Stimulated activated CD8-positive, alpha-beta memory T cell treated with anti-CD3 and anti-CD28 coated beads, Interleukin-15, amount 100 ng/mL, for 24 hours (primary cell): ENCODE results near the gene DTYMK.

Experiments
- DNase-seq: peaks from one replicate; pipeline ENCODE4 v3.0.0-alpha.2; 2020; ENCODE audit warnings: low read depth

Gene DTYMK

DNA sequence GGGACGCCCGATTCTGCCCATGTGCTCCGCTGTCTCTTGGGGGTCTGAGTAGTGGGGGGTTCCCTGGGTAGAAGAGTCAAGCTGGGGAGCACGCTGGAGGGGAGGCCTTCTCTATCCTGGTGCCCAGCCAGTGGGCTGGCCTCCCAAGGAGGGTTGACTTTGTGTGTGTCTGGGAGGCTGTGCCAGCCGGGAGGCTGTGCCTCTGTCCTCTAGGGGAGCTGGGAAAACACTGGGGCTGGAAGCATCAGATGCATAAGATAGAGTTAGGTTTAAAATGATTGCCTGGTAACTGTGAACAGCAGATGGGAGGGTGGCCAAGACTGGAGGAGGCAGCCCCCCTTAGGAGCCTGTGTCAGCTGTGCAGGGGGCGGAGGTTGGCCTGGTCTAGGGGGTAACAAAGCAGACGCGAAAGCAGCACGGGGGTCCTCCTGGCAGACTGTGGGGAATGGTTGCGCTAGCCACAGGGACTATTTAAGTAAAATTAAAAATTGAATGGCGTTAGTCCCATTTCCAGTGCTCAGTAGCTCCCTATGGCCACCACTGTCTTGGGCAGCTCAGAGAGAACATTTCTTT, 16.5 kb upstream of the DTYMK start:
- DNase-seq = no peak

DNA sequence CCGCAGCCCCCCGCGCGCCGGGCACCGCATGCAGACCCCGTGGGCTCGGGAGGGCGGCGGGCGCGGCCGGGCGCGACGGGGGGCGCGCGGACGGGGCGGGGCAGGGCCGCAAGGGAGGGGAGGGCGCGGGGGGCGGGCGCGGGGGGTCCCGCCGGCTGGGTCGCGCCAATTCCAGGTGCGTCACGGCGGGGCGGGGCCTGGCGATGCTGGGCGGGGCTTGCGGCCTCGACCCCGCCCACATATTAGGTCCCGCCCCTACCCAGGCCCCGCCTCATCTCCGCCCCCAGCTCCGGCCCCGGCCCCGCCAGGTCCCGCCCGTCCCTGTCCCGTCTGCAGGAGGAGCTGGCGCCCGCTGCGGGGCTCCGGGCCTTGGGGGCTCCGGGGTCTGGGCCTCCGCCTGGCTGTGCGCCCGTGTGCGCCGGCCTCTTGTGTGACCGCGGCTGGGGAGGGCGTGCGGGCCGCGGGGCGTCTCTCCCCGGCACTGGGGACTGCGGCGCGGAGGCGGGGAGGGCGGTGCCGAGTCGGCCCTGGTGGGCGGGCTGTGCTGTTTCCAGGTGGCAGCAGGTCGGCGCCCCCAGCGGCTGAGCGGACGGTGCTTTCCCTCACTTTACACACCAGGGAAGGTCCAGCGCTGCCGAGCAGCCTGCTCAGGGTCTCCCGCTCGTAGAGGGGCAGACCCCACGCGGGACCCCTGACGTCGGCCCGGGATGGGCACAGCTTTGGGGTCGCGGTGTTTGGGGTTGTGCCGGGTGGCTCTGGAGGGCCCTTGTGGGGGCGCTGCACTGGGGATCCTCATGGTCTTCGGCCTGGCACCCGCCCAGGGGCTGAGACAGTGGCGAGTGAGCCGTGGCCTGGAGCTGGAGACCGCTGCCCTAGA, 15.8 kb upstream of the DTYMK start:
- DNase-seq = peak; percentile 90

DNA sequence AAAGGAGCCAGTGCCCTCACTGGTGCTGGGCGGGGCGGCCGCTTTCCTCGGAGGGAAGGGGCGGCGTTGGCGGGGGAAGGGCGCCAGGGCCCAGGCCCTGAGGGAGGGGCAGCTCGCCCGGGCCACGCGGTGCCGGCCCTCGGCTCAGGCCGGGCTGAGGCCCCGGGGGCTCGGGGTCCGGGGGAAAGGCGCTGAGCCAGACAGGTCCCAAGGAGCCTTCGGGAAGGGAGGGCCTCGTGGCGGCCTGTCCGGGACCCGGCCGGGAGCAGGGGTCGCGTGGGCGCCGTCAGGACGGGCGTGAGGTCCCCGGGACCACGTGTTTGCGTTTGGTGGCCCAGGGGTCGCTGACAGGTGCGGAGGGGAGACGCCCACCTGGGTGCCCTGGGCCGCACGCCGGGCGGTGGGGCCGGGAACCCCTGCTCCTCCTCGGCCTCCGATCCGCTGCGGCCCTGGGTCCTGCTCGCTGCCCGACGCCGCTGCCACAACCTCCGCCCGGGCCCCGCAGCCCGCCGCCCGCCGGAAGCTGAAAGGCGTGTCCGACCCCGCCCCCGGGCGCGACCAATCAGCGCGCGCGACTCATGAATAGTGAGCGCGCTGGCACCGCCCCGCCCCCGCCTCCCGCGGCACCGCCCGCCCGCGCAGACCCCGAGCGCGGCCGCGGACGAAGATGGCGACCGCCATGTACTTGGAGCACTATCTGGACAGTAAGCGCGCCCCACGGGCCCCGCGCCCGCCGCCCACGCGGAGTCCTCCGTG, 15.0 kb upstream of the DTYMK start, which contains the start of gene ING5:
Gene ING5 (plus strand): TSS at position 641 of the 756 bp plus-strand sequence. CDS start 27 bp downstream, at position 668.
- DNase-seq = peak; percentile 97

DNA sequence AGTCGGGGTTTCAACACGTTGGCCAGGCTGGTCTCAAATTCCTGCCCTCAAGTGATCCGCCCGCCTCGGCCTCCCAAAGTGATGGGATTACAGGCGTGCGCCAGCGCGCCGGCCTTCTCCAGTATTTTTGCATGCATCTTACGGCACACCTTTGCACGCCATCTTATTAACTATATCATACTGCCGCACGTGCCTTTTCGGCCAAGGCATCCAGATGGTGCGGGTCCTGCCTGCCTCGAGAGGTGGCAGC, 14.5 kb upstream of the DTYMK start:
- no peak for DNase-seq

DNA sequence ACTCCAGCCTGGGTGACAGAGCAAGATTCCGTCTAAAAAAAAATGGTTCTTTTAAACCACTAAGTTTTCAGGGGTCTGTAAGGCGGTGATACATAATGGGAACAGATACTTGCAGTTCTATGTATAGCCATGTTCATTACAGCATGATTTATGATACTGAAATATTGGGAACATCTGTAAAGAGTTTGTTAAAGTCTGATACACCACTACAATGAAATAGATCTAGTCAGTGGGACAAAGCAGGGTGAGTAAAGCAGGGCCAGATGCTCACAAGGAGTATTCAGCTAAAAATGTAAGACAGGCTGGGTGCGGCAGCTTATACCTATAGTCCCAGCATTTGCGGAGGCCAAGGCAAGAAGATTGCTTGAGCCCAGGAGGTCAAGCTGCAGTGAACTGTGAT, 9.0 kb upstream of the DTYMK start:
- no peak for DNase-seq

DNA sequence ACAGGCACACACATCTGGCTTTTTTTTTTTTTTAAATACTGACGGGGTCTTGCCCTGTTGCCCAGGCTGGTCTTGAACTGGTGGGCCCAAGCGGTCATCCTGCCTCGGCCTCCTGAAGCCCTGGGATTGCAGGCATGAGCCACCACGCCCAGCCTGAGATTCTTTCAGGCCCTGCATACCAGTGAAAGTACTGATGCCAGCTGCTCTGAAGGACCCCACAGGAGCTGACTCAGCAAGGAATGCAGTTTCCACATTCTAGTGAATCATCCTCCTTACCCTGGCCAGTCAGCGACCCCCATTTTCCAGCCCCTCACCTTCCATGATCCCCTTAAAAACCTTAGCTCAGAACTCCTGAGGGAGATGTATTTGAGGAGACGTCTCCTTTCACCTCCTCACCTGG, 5.8 kb upstream of the DTYMK start:
- DNase-seq = no peak

DNA sequence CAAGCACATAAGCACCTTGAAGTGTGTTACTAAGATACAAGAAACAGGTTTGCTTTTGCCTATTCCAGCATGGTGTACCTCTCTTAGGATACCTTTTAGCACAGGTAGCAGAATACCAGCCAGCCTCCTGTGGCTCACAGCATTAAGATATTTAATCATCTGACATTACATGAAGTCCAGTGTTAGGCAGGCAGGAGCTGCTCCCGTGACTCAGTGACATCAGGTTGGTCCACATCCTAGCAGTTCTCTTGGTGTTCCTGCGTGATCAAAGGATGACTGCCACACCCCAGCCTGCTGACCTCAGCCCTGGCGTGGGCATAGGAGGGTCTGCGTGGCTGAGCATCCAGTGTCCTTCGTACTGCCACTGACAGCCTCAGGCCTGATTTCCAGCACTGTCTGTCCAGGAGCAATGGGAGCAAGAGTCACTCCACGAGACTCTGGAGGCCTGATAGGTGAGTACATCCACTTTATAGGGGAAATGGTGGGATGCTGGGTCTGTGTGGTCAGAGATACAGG, 3.6 kb upstream of the DTYMK start:
- DNase-seq = no peak

DNA sequence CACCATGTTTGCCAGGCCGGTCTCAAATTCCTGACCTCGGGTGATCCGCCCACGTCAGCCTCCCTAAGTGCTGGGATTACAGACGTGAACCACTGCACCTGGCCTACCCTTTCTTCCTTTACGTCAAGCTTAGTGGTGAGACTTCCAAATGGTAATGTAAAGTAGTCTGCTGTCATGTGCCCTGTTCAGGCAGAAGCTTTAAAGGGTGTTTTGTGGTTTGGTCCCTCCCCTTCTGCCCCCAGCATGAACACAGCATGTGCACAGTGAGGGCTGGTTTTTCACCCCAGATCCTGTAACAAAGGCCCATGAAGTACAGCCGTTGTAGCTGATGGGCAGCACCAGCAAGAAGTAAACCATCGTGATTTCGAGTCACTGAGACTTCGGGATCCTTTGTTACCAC, 2.7 kb upstream of the DTYMK start:
- DNase-seq = no peak

DNA sequence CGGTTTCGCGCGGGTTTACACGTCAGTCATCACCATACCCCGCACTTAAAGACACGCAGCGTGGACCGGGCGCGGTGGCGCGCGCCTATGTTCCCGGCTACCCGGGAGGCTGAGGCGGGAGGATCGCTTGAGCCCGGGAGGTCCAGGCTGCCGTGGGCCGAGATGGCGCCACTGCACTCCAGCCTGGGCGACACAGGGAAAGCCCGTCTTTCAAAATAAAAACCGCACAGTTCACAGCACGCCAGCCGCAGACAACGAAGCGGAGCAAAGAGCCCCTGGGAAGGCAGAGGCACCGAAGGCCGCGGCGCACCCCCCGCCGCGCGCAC, 328 bp downstream of the DTYMK start:
- no peak for DNase-seq

DNA sequence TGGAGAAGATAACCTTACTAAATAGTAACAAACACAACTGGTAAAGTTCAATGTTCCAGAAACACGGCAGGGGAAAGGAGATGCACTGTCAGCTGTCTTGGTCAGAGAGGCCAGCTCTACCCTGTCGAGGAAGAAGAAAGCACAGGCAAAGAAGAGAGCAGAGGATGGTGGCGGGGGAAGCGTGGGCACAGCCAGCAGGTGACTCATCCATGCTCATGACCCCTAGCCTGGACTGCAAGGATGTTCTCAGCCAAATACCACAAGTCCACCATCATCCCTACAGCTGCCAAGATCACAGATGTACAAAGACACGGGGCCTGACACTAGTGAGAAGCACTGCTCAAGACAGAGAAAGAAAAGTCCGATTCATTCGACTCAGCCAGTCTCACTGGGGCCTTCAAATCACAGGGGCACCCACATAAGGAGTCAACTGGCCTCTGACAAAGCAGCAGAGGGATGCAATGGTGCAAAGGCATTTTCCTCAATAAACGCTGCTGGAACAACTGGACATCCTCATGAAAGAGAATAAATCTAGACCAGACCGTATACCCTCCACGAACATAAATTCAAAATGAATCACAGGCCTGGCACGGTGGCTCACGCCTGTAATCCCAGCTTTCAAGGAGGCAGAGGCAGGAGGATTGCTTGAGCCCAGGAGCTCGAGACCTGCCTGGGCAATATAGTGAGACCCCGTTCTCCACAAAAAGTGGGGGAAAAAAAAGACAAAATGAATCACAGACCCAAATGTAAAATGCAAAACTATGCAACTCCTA, 5.6 kb downstream of the DTYMK start:
- no peak for DNase-seq

DNA sequence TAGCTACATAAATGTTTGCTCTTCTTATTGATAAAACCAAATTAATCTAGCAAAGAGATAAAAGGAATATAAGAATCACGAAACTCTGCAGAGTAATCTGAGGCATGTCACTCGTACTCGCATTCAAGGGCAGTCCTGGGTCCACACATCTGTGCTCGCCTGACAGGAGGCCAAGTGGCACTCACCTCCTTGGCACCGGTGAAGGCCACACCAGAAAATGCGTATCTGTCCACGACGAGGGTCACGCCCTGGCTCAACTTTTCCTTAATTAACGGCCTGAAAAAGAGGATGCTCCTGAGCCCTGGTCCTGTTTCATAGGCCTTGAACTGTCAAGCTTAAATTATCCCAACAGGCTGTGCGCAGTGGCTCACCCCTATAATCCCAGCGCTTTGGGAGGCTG, 6.6 kb downstream of the DTYMK start:
- no peak for DNase-seq

DNA sequence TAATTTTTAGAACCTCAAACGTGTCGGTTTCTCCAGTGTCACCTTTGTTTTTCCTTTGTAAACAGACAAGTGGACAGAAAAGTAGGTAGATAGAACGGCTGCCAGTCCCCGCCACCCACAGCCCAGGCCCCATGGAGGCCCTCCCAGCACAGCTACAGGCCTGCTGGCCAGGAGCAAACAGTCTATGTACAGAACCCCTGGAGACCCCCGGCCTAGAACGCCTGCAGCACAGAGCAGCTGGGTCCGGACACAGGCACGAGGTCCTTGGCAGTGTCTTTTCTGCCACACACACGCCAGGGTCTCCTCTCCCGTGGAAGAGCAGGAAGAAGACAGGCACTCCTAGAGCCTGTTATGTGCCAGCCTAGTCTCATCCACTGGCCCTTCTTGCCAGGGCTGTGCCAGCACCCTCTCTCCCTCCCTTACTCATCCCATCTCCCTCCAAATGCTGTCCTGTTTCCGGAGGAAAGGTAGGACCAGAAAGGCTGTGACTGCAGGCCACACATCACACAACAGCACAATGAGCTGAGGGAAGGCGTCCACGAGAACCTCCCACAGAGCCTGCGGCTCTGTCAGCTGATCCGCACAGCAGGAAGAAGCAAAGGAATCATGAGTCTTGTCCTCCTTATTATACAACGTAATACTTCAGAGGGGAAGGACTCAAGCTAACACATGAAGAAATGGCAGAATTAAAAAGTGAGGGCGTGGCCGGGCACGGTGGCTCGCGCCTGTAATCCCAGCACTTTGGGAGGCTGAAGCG, 7.7 kb downstream of the DTYMK start:
- DNase-seq = no peak

DNA sequence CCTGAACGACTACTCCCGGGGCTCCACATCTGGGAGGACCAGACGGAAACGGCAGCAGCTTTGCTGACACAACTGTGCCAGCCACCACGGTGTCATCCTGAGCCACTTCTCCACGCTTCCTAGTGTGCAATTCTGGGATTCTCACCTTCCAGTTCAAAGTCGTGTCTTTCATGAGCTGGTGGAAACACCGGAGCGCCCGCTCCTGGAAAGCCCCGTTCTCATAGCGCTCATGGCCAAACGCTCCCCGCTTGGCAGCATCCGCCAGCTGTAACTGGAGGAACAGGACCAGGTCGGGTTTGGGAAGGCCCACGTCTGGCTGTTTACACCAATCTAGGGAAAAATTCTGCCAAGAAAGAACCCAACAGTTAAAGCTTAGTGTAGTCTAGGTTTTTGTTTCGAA, 8.3 kb downstream of the DTYMK start:
- no peak for DNase-seq

DNA sequence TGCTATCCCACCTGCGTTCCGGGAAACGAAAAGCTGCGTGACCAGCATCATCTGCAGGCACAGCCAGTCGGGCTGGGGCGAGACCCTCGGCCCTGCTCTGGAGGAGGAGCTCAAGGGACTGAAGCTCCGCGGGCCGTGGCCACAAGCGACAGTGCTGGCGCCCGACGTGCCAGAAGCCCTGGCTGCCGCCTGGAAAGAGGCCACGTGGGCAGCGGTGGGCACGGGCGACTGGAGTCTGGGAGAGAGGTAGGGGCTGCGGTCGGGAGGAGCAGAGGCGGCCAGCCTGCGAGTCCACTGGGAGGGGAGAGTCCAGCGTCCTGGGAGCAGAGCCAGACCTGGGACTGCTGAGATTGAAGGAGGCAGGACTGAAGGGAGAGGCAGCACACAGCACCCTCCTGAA, 9.2 kb downstream of the DTYMK start:
- no peak for DNase-seq

DNA sequence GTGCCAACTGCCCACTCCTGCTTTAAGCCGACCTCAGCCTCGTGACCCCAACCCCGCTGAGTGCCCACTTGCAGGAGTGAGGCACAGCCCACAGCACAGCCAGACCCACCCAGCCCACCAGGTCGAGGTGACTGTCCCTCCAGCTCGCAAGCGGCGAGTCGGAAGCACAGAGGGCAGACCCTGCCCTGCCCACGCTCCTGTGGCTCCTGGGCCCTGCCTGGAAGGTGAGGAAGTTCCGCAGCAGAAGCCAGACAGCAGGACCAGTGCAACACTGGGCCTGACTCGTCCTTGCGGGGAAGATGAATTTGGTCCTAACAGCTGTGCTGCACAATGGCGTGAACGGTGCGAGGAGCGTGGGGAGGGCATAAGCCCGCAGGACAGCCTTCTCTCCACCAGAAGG, 9.9 kb downstream of the DTYMK start:
- no peak for DNase-seq

DNA sequence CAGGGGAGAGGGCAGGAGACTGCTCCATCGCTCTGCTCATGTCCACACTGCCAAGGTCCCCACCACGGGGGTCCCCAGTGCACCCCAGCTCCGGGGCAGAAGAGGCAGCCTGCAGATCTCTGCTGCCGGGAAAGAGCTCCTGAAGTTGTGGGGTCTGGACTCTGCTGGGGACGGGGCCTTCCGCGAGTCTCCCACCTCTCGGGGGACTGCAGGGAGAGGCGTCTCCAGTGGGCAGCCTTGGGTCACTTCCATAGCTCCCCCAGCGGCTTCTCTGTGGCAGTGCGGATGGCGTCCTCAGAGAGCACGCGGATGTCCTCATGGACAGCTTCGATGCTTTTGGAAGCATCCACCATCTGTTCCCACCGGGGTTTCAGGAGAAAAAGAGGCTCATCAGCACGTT, 10.7 kb downstream of the DTYMK start:
- DNase-seq = no peak

DNA sequence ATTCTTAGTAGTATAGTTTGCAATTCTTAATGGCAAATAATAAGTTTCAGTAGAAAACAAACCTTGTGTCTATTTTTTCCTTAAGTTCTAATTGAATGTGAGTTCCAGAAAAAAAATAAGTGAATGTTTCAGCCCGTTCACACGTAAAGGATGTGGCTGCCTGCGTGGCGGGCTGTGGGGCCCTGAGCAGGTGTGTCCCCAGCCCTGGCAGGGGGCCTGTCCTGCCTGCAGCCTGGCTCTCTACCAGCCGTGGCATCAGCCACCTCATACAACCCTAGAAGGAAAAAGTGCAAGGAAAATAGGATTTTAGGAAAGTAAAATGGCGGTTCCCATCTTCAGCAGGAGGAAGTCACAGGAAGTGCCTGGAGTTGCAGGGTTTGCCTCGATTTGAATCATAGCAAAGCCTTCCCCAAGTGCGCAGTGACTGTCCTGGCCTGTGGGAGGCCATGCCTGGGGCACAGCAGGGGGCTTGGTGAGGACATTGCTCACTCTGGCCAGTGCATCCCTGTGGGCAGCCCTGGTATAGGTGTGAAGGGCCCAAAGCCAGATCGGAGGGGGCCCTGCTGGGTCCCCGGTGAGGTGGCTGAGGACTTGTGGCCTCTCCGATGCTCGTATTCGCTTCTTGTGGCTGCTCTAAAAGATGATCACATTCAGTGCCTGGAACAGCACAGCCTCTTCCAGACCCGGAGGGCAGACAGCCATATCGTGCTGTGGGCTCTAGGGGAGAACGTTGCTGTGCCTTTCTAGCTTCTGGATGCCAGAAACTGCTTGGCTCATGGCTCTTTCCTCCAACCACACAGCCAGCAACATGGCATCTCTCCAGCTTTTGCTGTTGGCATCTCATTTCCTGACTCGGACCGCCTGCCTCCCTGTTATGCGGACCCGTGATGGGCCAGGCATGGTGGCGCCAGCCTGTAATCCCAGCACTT, 12.6 kb downstream of the DTYMK start:
- DNase-seq = no peak

DNA sequence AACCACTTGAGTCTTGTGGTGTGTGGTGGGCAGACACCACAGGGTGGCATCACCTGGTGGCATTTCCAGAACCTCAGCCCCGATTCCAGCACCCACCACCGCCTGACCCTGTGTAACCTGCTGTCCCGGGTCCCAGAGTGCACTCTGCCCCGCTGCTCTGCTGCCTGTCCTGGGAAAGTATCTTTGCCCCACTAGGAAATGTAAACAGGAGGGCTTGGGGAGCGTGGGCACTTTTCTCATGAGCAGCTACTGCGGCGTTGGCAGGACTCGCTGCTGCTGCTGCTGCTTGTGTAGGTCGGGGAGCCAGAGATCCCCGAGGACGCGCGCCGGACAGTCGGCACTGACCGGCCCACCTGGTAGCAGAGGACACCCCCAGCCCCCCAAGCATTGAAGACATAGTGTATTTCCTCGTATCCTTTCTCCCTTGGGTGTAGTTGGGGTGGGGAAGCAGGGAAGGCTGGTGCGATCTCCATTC, 13.4 kb downstream of the DTYMK start:
- no peak for DNase-seq

DNA sequence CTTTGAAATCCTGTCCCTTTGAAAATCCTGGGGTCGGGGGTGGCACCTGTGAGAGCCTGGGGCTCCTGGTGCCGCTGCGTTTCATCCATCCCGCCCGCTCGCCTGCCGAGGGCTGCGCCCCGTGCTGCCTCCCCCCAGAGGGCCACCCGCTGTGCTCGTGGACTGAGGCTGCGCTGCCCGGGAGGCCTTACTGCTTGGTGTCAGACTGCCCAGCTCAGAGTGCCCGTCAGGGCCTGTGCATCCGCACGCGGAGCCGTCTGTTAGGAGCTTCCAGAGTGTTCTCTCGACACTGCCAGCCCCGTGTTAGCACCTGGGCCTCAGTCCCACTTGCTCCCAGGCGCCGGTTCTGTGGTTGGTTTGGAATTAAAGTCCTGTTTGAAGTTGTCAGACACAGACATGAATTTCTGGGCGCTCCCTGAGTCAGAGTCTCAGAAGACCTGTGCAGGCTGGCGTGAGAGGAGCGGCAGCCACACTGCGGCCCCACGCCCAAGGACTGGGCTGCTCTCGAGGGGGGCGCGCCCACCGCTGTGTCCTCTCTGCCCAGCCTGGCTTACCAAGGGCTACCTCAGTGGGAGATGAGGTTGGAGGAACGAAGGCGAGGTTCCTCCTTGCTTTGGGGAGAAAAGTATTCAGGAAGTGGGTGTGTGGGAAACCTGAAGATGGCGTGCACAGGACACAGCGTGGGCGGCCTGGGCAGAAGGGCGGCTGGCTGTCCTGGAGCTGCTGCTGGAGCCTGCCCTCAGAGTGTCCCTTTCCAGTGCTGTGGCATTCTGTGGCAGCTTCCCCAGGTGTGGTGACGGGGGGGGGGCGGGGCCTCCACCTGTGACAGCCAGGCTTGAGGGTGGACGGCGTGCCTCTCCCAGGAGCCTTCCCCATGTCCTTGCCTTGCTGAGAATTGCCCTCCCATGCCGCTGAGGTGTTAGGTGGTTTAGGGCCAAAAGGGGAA, 14.1 kb downstream of the DTYMK start:
- DNase-seq = no peak
